A673 (cell line): ENCODE results near the gene KLHL11. TPM values are rescaled to one million over a fixed set of nuclear protein-coding genes. Genes with fewer than 3 reads are reported as not detected.
"Not testable (repeated sequence)": the region's sequence is repeated elsewhere in the genome, so short reads cannot be mapped to it uniquely, and the experiment has no call there.

ENCODE experiments used
- BruUV-seq: library from RNA; stranded (reverse); fragments of 400-500 nt; replicated peaks from 2 replicates; lab custom pipeline; 2021; lab: Mats Ljungman, UMichigan
- CTCF ChIA-PET: fragments of 300-600 bp; sonication (Branson Sonifier 250); formaldehyde crosslinking; loops from one replicate; lab custom pipeline; 2022; ENCODE audit warnings: antibody characterized with exemption; lab: Charles Lee
- POLR2A ChIA-PET: fragments of 300-600 bp; sonication (Branson Sonifier 250); formaldehyde crosslinking; loops from one replicate; lab custom pipeline; 2022; ENCODE audit warnings: antibody characterized with exemption; ENCODE audit not compliant: low non-redundant PET; lab: Charles Lee
- DNase-seq: peaks from one replicate; pipeline ENCODE4 v3.0.0-alpha.2; 2015; ENCODE audit warnings: low spot score
- H3K27ac ChIP-seq: fragments of 200-600 bp; sonication (generic); 2 replicates; pipeline ENCODE4 v1.5.1; 2016; ENCODE audit warnings: mixed run types, low read depth, mild to moderate bottlenecking, mixed read lengths, antibody characterized with exemption, low read length; ENCODE audit not compliant: poor library complexity, severe bottlenecking
- H3K27me3 ChIP-seq: fragments of 200-600 bp; sonication (generic); replicated peaks from 2 replicates; pipeline ENCODE4 v1.6.1; 2017; ENCODE audit warnings: mixed run types, low read depth, mild to moderate bottlenecking, mixed read lengths, antibody characterized with exemption, low read length; ENCODE audit not compliant: insufficient read depth, poor library complexity
- H3K36me3 ChIP-seq: fragments of 200-600 bp; sonication (generic); 2 replicates; pipeline ENCODE4 v1.6.1; 2016; ENCODE audit warnings: mixed run types, mild to moderate bottlenecking, mixed read lengths, antibody characterized with exemption, low read length; ENCODE audit not compliant: insufficient read depth, poor library complexity, severe bottlenecking
- H3K4me1 ChIP-seq: fragments of 200-600 bp; sonication (generic); 2 replicates; pipeline ENCODE4 v1.6.1; 2017; ENCODE audit warnings: mixed run types, mild to moderate bottlenecking, mixed read lengths, antibody characterized with exemption, low read length; ENCODE audit not compliant: insufficient read depth, poor library complexity, severe bottlenecking
- H3K4me3 ChIP-seq: fragments of 200-600 bp; sonication (generic); 2 replicates; pipeline ENCODE4 v1.5.1; 2016; ENCODE audit warnings: low read depth, mixed run types, mild to moderate bottlenecking, mixed read lengths, low read length; ENCODE audit not compliant: poor library complexity, severe bottlenecking
- H3K9me3 ChIP-seq: fragments of 200-600 bp; sonication (generic); 2 replicates; pipeline ENCODE4 v1.6.1; 2016; ENCODE audit warnings: mixed run types, low read depth, mild to moderate bottlenecking, mixed read lengths, antibody characterized with exemption, low read length; ENCODE audit not compliant: poor library complexity, severe bottlenecking
- CTCF ChIP-seq: fragments of 300-800, 200-600 bp; sonication (generic); conservative IDR thresholded peaks from 2 replicates; pipeline ENCODE4 v1.5.1; 2017; ENCODE audit warnings: low read depth, mild to moderate bottlenecking, antibody characterized with exemption, low read length, moderate library complexity, mixed read lengths
- EZH2 ChIP-seq: fragments of 200-600 bp; sonication (generic); IDR thresholded peaks from 2 replicates; pipeline ENCODE4 v1.6.1; 2017; ENCODE audit warnings: borderline replicate concordance, low read depth, mild to moderate bottlenecking, mixed read lengths, antibody characterized with exemption, low read length; ENCODE audit not compliant: poor library complexity, severe bottlenecking
- intact Hi-C: fragments of 100-400 bp; cut with micrococcal nuclease; formaldehyde crosslinking; loops from one replicate; pipeline ENCODE4 v1.10.0; 2022; ENCODE audit not compliant: unreplicated experiment
- total RNA-seq: library from RNA; stranded (reverse); gene quantifications from 2 replicates; pipeline ENCODE4 v1.2.3, GENCODE V29; 2021

The KLHL11 gene
- total RNA-seq, 1 experiment from 2014 or later: 12.0 TPM

DNA sequence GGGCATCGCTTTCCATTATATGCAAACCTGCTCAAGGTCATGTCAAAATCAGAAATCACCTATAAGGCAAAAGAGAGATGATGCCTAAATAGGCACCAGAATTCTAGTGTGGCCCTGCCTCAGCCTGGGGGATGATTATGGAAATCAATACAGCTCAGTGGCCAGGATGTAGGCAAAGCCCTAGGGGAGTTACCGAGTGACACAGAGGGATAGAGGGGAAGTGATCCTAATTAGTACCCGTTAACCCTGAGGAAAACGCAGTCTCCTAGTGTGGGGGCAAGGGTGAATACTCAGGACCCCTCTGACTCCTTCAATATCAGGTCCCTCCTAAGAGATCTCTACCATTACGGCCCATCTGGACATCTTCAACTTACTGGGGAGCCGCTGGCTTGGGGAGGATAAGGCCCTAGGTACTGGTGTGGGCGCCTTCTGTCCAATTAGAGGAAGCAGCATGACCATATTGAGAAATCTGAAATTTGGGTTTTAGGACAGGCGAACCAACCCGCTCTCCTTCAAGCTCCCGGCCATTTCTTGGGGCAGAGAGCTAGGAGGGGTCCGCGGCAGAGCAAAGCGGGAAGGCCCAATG lies 29.9 kb downstream of the KLHL11 start:
- Histone ChIP-seq H3K4me1 (no peaks in the 10 kb centered on the region), H3K9me3 (no peaks in the 10 kb centered on the region), H3K4me3 (peak overlapping the region; percentile 74), H3K27me3 (no peaks in the 10 kb centered on the region), H3K27ac (peak overlapping the region; percentile 71), H3K36me3 (peaks cover 3% of the 10 kb centered on the region)
- DNase-seq: no peak
- BruUV-seq: no TSS peak
- TF ChIP-seq CTCF: no peak
- no peak for TF ChIP-seq EZH2
- CTCF ChIA-PET: no interaction called here
- intact Hi-C loops: no loop called here
- POLR2A ChIA-PET: no interaction called here

DNA sequence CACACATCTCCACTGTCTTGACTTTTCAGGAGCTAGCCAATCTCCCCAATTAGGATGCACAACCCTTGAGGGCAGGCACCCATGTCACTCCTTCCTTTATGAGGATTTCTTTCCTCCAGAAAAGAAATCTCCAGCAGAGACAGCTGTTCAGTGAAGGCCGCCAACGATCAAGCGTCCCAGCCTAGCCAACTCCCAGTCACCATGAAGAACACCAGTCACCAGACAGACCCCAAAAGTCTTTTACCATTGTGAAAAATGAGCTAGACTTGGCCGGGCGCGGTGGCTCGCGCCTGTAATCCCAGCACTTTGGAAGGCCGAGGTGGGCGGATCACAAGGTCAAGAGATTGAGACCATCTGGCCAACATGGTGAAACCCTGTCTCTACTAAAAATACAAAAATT lies 35.3 kb downstream of the KLHL11 start:
- H3K27ac ChIP-seq, DNase-seq, CTCF ChIA-PET, H3K9me3 ChIP-seq, BruUV-seq, H3K4me3 ChIP-seq, POLR2A ChIA-PET, H3K27me3 ChIP-seq, intact Hi-C loops, H3K4me1 ChIP-seq: not testable (repeated sequence)
- peaks cover 15% of the 10 kb centered on the region for H3K36me3 ChIP-seq

DNA sequence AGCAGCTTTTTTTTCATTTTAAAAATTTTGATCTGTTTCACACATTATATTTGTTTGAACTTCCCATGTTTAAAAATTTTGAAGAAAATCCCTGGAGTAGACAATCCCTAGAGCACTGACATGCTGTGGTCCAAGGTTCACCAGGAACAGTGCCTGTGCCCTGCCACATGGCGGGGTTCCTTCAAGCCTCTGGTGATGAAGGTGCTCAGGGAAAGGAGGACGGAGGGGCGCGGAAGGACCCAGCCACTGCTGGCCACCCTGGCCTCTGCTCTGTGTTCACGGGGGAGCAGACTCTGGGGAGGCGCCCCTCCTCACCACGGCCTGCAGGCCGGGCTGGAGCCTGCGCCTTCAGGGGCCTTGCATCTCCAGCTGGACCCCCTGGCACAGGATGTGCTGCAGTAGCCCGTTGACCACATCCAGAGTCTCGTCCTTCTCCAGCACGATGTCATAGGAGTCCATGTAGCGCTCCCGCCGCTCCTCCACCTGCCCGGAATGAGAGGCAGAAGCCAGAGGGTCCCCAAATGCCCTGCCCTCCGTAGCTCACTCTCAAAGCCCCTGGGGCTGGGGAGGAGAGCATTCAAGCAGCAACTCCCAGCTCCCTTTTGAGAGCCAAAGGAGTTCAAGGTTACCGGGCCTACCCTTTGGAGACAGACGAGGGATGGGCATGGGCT lies 39.9 kb downstream of the KLHL11 start:
- CTCF ChIA-PET: no interaction called here
- Histone ChIP-seq H3K27ac (no peak overlapping the region), H3K27me3 (no peaks in the 10 kb centered on the region), H3K36me3 (peaks cover 12% of the 10 kb centered on the region), H3K4me1 (no peaks in the 10 kb centered on the region), H3K9me3 (no peaks in the 10 kb centered on the region), H3K4me3 (no peak overlapping the region)
- intact Hi-C loops: no loop called here
- DNase-seq: no peak
- no TSS peak for BruUV-seq
- POLR2A ChIA-PET: no interaction called here
- no peak for TF ChIP-seq CTCF
- no peak for TF ChIP-seq EZH2
